Measurements from ENCODE around the gene DNAH1. TPM values are rescaled to one million over a fixed set of nuclear protein-coding genes. Genes with fewer than 3 reads are reported as not detected.

DNAH1 gene
- total and polyA plus RNA-seq, 2 of the 4 experiments (the other 2 are of a cell fraction), result 2.0 to 4.0 TPM

- no peak overlapping the region for H3K18ac ChIP-seq (ENCODE audit: low read depth, low read length)
- TF ChIP-seq CEBPB (IDR thresholded peaks at IDR 0.05; ENCODE audit: low read depth, low read length) (no peak), RAD21 (IDR thresholded peaks at IDR 0.05; ENCODE audit: low read length) (no peak), MAZ (IDR thresholded peaks at IDR 0.05; ENCODE audit: borderline replicate concordance, low read depth, low read length) (no peak), CHD1 (IDR thresholded peaks at IDR 0.05; ENCODE audit: low read depth, low read length) (no peak), RCOR1 (IDR thresholded peaks at IDR 0.05; ENCODE audit: insufficient replicate concordance, low read length) (no peak), BHLHE40 (IDR thresholded peaks at IDR 0.05; ENCODE audit: low read depth, low read length) (no peak), RFX5 (IDR thresholded peaks at IDR 0.05; ENCODE audit: low read depth, low read length) (no peak), USF2 (IDR thresholded peaks at IDR 0.05; ENCODE audit: low read depth, low read length) (no peak), NFE2L2 (IDR thresholded peaks at IDR 0.05; ENCODE audit: low read depth, low read length) (no peak), MAFK (IDR thresholded peaks at IDR 0.05; ENCODE audit: low read depth, low read length) (no peak), SMC3 (IDR thresholded peaks at IDR 0.05; ENCODE audit: low read depth, low read length) (no peak), FOS (IDR thresholded peaks at IDR 0.05; ENCODE audit: low read depth, low read length) (no peak)
- no peaks in the 10 kb centered on the region for H3K9me3 ChIP-seq (ENCODE audit: control insufficient read depth, insufficient read depth, low read length)
- no peak overlapping the region for H3K4ac ChIP-seq (ENCODE audit: low read depth, low read length)
- H3K4me3 ChIP-seq (ENCODE audit: insufficient read depth, low read depth, low read length), result no peak overlapping the region
- 93% methylated on average over 8 of the region's 12 CpGs; no CpG with 5 or more reads in 1 of the 2 experiments for WGBS, 2 experiments (ENCODE audit: extremely low coverage in 2 of 2, insufficient read length in 1 of 2)
- no peak overlapping the region for H4K5ac ChIP-seq (ENCODE audit: low read depth, low read length)
- CTCF ChIA-PET, result no interaction called here
- no peak overlapping the region for H4K91ac ChIP-seq (ENCODE audit: insufficient read depth, low read depth, low read length)
- dilution Hi-C loops (cut with HindIII; ENCODE audit: low sequenced_read_pairs, unreplicated experiment), result no loop called here
- H4K20me1 ChIP-seq (ENCODE audit: insufficient read depth, low read length), result no peaks in the 10 kb centered on the region; the same call in 1 of the 2 replicates
- no peak overlapping the region for H3K14ac ChIP-seq (replicated peaks; ENCODE audit: low read depth, low read length)
- no peak overlapping the region for H3K4me2 ChIP-seq (ENCODE audit: low read depth, low read length)
- no peak overlapping the region for H4K8ac ChIP-seq (ENCODE audit: low read depth in 2 of 2, low read length in 2 of 2)
- H3K36me3 ChIP-seq (ENCODE audit: control insufficient read depth, insufficient read depth, low read length), result no peaks in the 10 kb centered on the region
- no peak overlapping the region for H2BK5ac ChIP-seq (ENCODE audit: low read depth, low read length, poor library complexity, severe bottlenecking)
- no peaks in the 10 kb centered on the region for H3K79me1 ChIP-seq (ENCODE audit: low read depth in 1 of 2, low read length in 2 of 2)
- H3K23ac ChIP-seq (ENCODE audit: low read depth, low read length), result no peak overlapping the region
- DNase-seq (no peak), ATAC-seq (ENCODE audit: low read depth) (no peak)
- intact Hi-C loops (cut with micrococcal nuclease), result no loop called here
- no peaks in the 10 kb centered on the region; the same call in 1 of the 2 replicates for H3K27me3 ChIP-seq (ENCODE audit: control insufficient read depth, insufficient read depth, low read length)
- no peak overlapping the region for H3K9ac ChIP-seq (ENCODE audit: low read depth, low read length)
- H2BK15ac ChIP-seq (ENCODE audit: low read depth, low read length), result no peak overlapping the region
- POLR2A ChIA-PET (ENCODE audit: unreplicated experiment), result no interaction called here
- H2AK5ac ChIP-seq (ENCODE audit: low read depth, low read length), result no peak overlapping the region; the same call in 1 of the 2 replicates
- in situ Hi-C loops (cut with MboI; ENCODE audit: low sequenced_read_pairs), result no loop called here
- H3K27ac ChIP-seq (ENCODE audit: insufficient read depth, low read length), result no peak overlapping the region
- H2AK9ac ChIP-seq (replicated peaks; ENCODE audit: low read depth, low read length, poor library complexity), result no peak overlapping the region
- H3K4me1 ChIP-seq (ENCODE audit: control insufficient read depth, insufficient read depth, low read length), result peaks cover 8% of the 10 kb centered on the region; the same call in 1 of the 2 replicates
- H2BK20ac ChIP-seq (ENCODE audit: low read depth, low read length), result no peak overlapping the region
- no peaks in the 10 kb centered on the region for H3K9me1 ChIP-seq (ENCODE audit: insufficient read depth, low read length)
- H3K56ac ChIP-seq (ENCODE audit: extremely low read depth, insufficient read depth, low read length), result no peak overlapping the region
- no TSS peak for BruUV-seq (replicated peaks)
- H2AFZ ChIP-seq (replicated peaks; ENCODE audit: low read length, poor library complexity), result no peak overlapping the region
- H2BK120ac ChIP-seq (ENCODE audit: low read depth, low read length), result no peak overlapping the region
These were observed 124.1 kb downstream of the DNAH1 start for GRCh38 chr3:52440249-52440551.
